H9 (cell line): ENCODE results near the gene IGF2BP2. TPM values are rescaled to one million over a fixed set of nuclear protein-coding genes. Genes with fewer than 3 reads are reported as not detected.
"Not testable (repeated sequence)": the region's sequence is repeated elsewhere in the genome, so short reads cannot be mapped to it uniquely, and the experiment has no call there.

Experiments
- DNase-seq: peaks from one replicate; pipeline ENCODE4 v3.0.0-alpha.2; 2017
- H2AFZ ChIP-seq: one replicate; pipeline ENCODE4 v1.6.1; 2013; ENCODE audit warnings: mild to moderate bottlenecking, low read length, control low read depth, moderate library complexity
- H2AK5ac ChIP-seq: 2 replicates; pipeline ENCODE4 v1.6.1; 2013; ENCODE audit warnings: low read length, control low read depth, mixed read lengths; ENCODE audit not compliant: insufficient read length
- H2BK120ac ChIP-seq: one replicate; pipeline ENCODE4 v1.6.1; 2013; ENCODE audit warnings: low read depth, mild to moderate bottlenecking, low read length, control low read depth, inconsistent platforms; ENCODE audit not compliant: poor library complexity, severe bottlenecking
- H2BK12ac ChIP-seq: 2 replicates; pipeline ENCODE4 v1.6.1; 2013; ENCODE audit warnings: low read length, control low read depth, mixed read lengths, low read depth; ENCODE audit not compliant: insufficient read length
- H2BK15ac ChIP-seq: 2 replicates; pipeline ENCODE4 v1.6.1; 2013; ENCODE audit warnings: low read depth, low read length, control low read depth
- H2BK20ac ChIP-seq: one replicate; pipeline ENCODE4 v1.6.1; 2013; ENCODE audit warnings: low read depth, mild to moderate bottlenecking, low read length, control low read depth, inconsistent platforms; ENCODE audit not compliant: poor library complexity, severe bottlenecking
- H2BK5ac ChIP-seq: 2 replicates; pipeline ENCODE4 v1.6.1; 2013; ENCODE audit warnings: low read length, control low read depth, mixed read lengths; ENCODE audit not compliant: insufficient read length
- H3K14ac ChIP-seq: 2 replicates; pipeline ENCODE4 v1.6.1; 2013; ENCODE audit warnings: low read length, control low read depth; ENCODE audit not compliant: insufficient read depth
- H3K18ac ChIP-seq: 2 replicates; pipeline ENCODE4 v1.6.1; 2013; ENCODE audit warnings: low read depth, mild to moderate bottlenecking, mixed read lengths, low read length, control low read depth; ENCODE audit not compliant: insufficient read length
- H3K23ac ChIP-seq: 2 replicates; pipeline ENCODE4 v1.6.1; 2013; ENCODE audit warnings: low read length, control low read depth, mixed read lengths, low read depth; ENCODE audit not compliant: insufficient read length
- H3K23me2 ChIP-seq: 2 replicates; pipeline ENCODE4 v1.6.1; 2013; ENCODE audit warnings: low read depth, mild to moderate bottlenecking, mixed read lengths, low read length, control low read depth; ENCODE audit not compliant: insufficient read length, poor library complexity, severe bottlenecking
- H3K27ac ChIP-seq: 2 replicates; pipeline ENCODE4 v1.5.1; 2013; ENCODE audit warnings: low read length, control low read depth, mixed read lengths, low read depth; ENCODE audit not compliant: insufficient read length
- H3K27me3 ChIP-seq: 2 replicates; pipeline ENCODE4 v1.6.1; 2013; ENCODE audit warnings: low read length, control low read depth, inconsistent platforms; ENCODE audit not compliant: insufficient read depth
- H3K4ac ChIP-seq: 2 replicates; pipeline ENCODE4 v1.6.1; 2013; ENCODE audit warnings: low read depth, mild to moderate bottlenecking, control low read depth, inconsistent platforms, low read length, moderate library complexity
- H3K4me1 ChIP-seq: 2 replicates; pipeline ENCODE4 v1.6.1; 2013; ENCODE audit warnings: low read length, control low read depth, inconsistent platforms; ENCODE audit not compliant: insufficient read depth
- H3K4me2 ChIP-seq: 2 replicates; pipeline ENCODE4 v1.6.1; 2013; ENCODE audit warnings: low read length, control low read depth, mixed read lengths; ENCODE audit not compliant: insufficient read length, insufficient read depth
- H3K56ac ChIP-seq: 2 replicates; pipeline ENCODE4 v1.6.1; 2013; ENCODE audit warnings: low read depth, mild to moderate bottlenecking, mixed read lengths, low read length, control low read depth; ENCODE audit not compliant: insufficient read length
- H3K79me1 ChIP-seq: 2 replicates; pipeline ENCODE4 v1.6.1; 2013; ENCODE audit warnings: low read depth, mild to moderate bottlenecking, moderate library complexity, low read length, control low read depth, inconsistent platforms; ENCODE audit not compliant: insufficient read depth, poor library complexity, severe bottlenecking
- H3K79me2 ChIP-seq: 2 replicates; pipeline ENCODE4 v1.6.1; 2013; ENCODE audit warnings: low read length, control low read depth, inconsistent platforms; ENCODE audit not compliant: insufficient read depth
- H3K9ac ChIP-seq: 2 replicates; pipeline ENCODE4 v1.6.1; 2013; ENCODE audit warnings: low read length, control low read depth, mixed read lengths; ENCODE audit not compliant: insufficient read length; ENCODE audit errors: extremely low read depth
- H3K9me3 ChIP-seq: one replicate; pipeline ENCODE4 v1.6.1; 2013; ENCODE audit warnings: low read depth, low read length, inconsistent platforms; ENCODE audit not compliant: control insufficient read depth
- H3T11ph ChIP-seq: one replicate; pipeline ENCODE4 v1.6.1; 2013; ENCODE audit warnings: mild to moderate bottlenecking, low read length, control low read depth, inconsistent platforms
- H4K20me1 ChIP-seq: one replicate; pipeline ENCODE4 v1.6.1; 2013; ENCODE audit not compliant: control insufficient read depth, insufficient read length, insufficient read depth
- H4K5ac ChIP-seq: 2 replicates; pipeline ENCODE4 v1.6.1; 2013; ENCODE audit warnings: low read depth, mild to moderate bottlenecking, mixed read lengths, low read length, control low read depth; ENCODE audit not compliant: insufficient read length
- H4K8ac ChIP-seq: replicated peaks from 2 replicates; pipeline ENCODE4 v1.6.1; 2013; ENCODE audit warnings: low read length, control low read depth, mixed read lengths, low read depth; ENCODE audit not compliant: insufficient read length
- H4K91ac ChIP-seq: 2 replicates; pipeline ENCODE4 v1.6.1; 2013; ENCODE audit warnings: low read depth, mild to moderate bottlenecking, moderate library complexity, mixed read lengths, low read length, control low read depth; ENCODE audit not compliant: insufficient read length
- H3K27ac Mint-ChIP-seq, 3 experiments: 2 replicates in 2 of 3; 3 replicates in 1 of 3; pipeline ENCODE4 v1.8.0; 2020 to 2021; ENCODE audit warnings: mixed read lengths in 3 of 3, mild to moderate bottlenecking in 1 of 3, moderate library complexity in 1 of 3
- H3K27me3 Mint-ChIP-seq: 2 replicates; pipeline ENCODE4 v1.8.0; 2021; ENCODE audit warnings: low read depth, mild to moderate bottlenecking, moderate library complexity, mixed read lengths
- H3K36me3 Mint-ChIP-seq, 3 experiments: 2 replicates in 2 of 3; 3 replicates in 1 of 3; pipeline ENCODE4 v1.8.0; 2020 to 2021; ENCODE audit warnings: low read depth in 3 of 3, mixed read lengths in 3 of 3; ENCODE audit not compliant: insufficient read depth in 1 of 3
- H3K4me1 Mint-ChIP-seq, 2 experiments: 2 replicates each; pipeline ENCODE4 v1.8.0; 2020; ENCODE audit warnings: mixed read lengths in 2 of 2
- H3K4me3 Mint-ChIP-seq, 2 experiments: 2 replicates in 1 of 2; 3 replicates in 1 of 2; pipeline ENCODE4 v1.8.0; 2020 to 2021; ENCODE audit warnings: mild to moderate bottlenecking in 2 of 2, mixed read lengths in 2 of 2, moderate library complexity in 1 of 2
- H3K9me3 Mint-ChIP-seq, 2 experiments: 2 replicates in 1 of 2; 3 replicates in 1 of 2; pipeline ENCODE4 v1.8.0; 2020; ENCODE audit warnings: mild to moderate bottlenecking in 2 of 2, mixed read lengths in 2 of 2, moderate library complexity in 1 of 2
- CTCF ChIP-seq: fragments of 200-600 bp; sonication (generic); conservative IDR thresholded peaks from 3 replicates; pipeline ENCODE4 v1.8.0; 2021; ENCODE audit warnings: antibody characterized with exemption, mild to moderate bottlenecking
- WGBS: extraction: QIAGEN DNeasy Blood & Tissue Kit; methylation state at CpG from one replicate; pipeline ENCODE4 v1.1.7; 2013; ENCODE audit warnings: missing lambda C conversion rate, low lambda C conversion rate, mixed read lengths; ENCODE audit not compliant: insufficient read length; ENCODE audit errors: extremely low coverage; 5-methylcytosine and 5-hydroxymethylcytosine counted together
- total RNA-seq: library from RNA; stranded (reverse); gene quantifications from 2 replicates; pipeline ENCODE4 v1.2.1, GENCODE V29; 2021

IGF2BP2 gene
- total RNA-seq, 1 experiment from 2014 or later: 130 TPM

GRCh38 chr3:185786956-185787877, 37.6 kb downstream of the IGF2BP2 start:
- Mint-ChIP-seq H3K27ac (peak overlapping the region; percentile 98 to 99 (median 99)), H3K36me3 (peaks cover 5 to 14% (median 7%) of the 10 kb centered on the region in 3 experiments; a peak in 6 of 7 replicates), H3K27me3 (no peaks in the 10 kb centered on the region; the same call in 1 of the 2 replicates), H3K4me1 (peaks cover 79 to 84% of the 10 kb centered on the region in 2 experiments), H3K9me3 (no peaks in the 10 kb centered on the region), H3K4me3 (peak overlapping the region; percentile 21 to 51)
- TF ChIP-seq CTCF: no peak
- Histone ChIP-seq H4K8ac (no peak overlapping the region), H2AK5ac (no peak overlapping the region), H3K56ac (no peak overlapping the region), H4K5ac (no peak overlapping the region), H2BK20ac (no peak overlapping the region), H3T11ph (no peak overlapping the region), H3K14ac (no peak overlapping the region), H3K23ac (no peak overlapping the region), H3K9ac (no peak overlapping the region), H3K79me2 (peaks cover 23% of the 10 kb centered on the region), H2BK15ac (no peak overlapping the region), H3K27me3 (no peaks in the 10 kb centered on the region), H2BK12ac (no peak overlapping the region), H3K79me1 (peaks cover 6% of the 10 kb centered on the region), H3K18ac (no peak overlapping the region), H2AFZ (no peak overlapping the region), H3K9me3 (no peaks in the 10 kb centered on the region), H2BK120ac (no peak overlapping the region), H4K20me1 (no peaks in the 10 kb centered on the region), H3K4me1 (peaks cover 20% of the 10 kb centered on the region), H4K91ac (no peak overlapping the region), H3K27ac (peak overlapping the region; percentile 91), H3K23me2 (no peaks in the 10 kb centered on the region), H2BK5ac (no peak overlapping the region), H3K4ac (no peak overlapping the region), H3K4me2 (peak overlapping the region; percentile 52)
- no peak for DNase-seq
- no CpG with 5 or more reads among the region's 20 CpGs for WGBS

DNA sequence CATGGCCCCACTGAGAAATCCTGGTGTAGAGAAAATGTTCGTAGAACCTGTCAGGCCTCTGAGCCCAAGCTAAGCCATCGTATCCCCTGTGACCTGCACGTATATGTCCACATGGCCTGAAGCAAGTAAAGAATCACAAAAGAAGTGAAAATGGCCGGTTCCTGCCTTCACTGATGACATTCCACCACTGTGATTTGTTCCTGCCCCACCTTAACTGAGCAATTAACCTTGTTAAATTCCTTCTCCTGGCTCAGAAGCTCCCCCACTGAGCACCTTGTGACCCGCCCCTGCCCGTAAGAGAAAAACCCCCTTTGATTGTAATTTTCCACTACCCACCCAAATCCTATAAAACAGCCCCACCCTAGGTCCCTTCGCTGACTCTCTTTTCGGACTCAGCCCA, 38.6 kb downstream of the IGF2BP2 start:
- Mint-ChIP-seq H3K4me1 (peaks cover 78 to 85% of the 10 kb centered on the region in 2 experiments), H3K4me3 (peak overlapping the region; percentile 21 to 51), H3K27ac (peak overlapping the region; percentile 98 to 99 (median 99)), H3K36me3 (peaks cover 5 to 14% (median 7%) of the 10 kb centered on the region in 3 experiments; a peak in 6 of 7 replicates)
- not testable (repeated sequence) for H3K56ac ChIP-seq, H3K79me1 ChIP-seq, H3K4ac ChIP-seq, H3K23ac ChIP-seq, H3K18ac ChIP-seq, H4K20me1 ChIP-seq, H3K9me3 ChIP-seq, H2AK5ac ChIP-seq, H4K8ac ChIP-seq, H3K27me3 Mint-ChIP-seq, H4K5ac ChIP-seq, H3K27me3 ChIP-seq, H3K9ac ChIP-seq, H4K91ac ChIP-seq, H2BK120ac ChIP-seq, H2BK15ac ChIP-seq, H3K23me2 ChIP-seq, H2BK12ac ChIP-seq, H2AFZ ChIP-seq, H2BK20ac ChIP-seq, H3K9me3 Mint-ChIP-seq
- WGBS: no CpG with 5 or more reads among the region's 8 CpGs
- Histone ChIP-seq H3K4me1 (peaks cover 19% of the 10 kb centered on the region), H3K79me2 (peaks cover 25% of the 10 kb centered on the region), H3K14ac (peak overlapping the region; percentile 70; the same call in 1 of the 2 replicates), H3K27ac (peak overlapping the region; percentile 91), H3T11ph (peak overlapping the region; percentile 93), H3K4me2 (peak overlapping the region; percentile 52), H2BK5ac (peak overlapping the region; percentile 50)
- DNase-seq: peak; percentile 83
